IPS-11a (cell line): ENCODE measurements around the gene CHD6.

ENCODE experiments used
- H3K4me3 ChIP-seq: one replicate; pipeline ENCODE4 v1.5.1; 2013; ENCODE audit warnings: low read depth, low read length, control low read depth

The CHD6 gene

GRCh38 chr20:41623625-41624375, 5.6 kb upstream of the CHD6 start:
- no peak overlapping the region for H3K4me3 ChIP-seq

GRCh38 chr20:41622584-41622983, 4.4 kb upstream of the CHD6 start:
- no peak overlapping the region for H3K4me3 ChIP-seq

- H3K4me3 ChIP-seq: no peak overlapping the region
These were observed 3.8 kb upstream of the CHD6 start for GRCh38 chr20:41621971-41622370.

GRCh38 chr20:41621421-41621820, 3.2 kb upstream of the CHD6 start:
- H3K4me3 ChIP-seq: no peak overlapping the region

- H3K4me3 ChIP-seq: peak overlapping the region; percentile 71
These were observed 1.4 kb upstream of the CHD6 start for GRCh38 chr20:41619360-41620100.

GRCh38 chr20:41618807-41619311, 682 bp upstream of the CHD6 start:
- H3K4me3 ChIP-seq: peak overlapping the region; percentile 71

- H3K4me3 ChIP-seq: peak overlapping the region; percentile 72
These were observed 897 bp downstream of the CHD6 start for GRCh38 chr20:41617059-41617901.

- no peak overlapping the region for H3K4me3 ChIP-seq
These were observed 1.9 kb downstream of the CHD6 start for GRCh38 chr20:41616228-41616627.

GRCh38 chr20:41615676-41616075, 2.5 kb downstream of the CHD6 start:
- H3K4me3 ChIP-seq: no peak overlapping the region

GRCh38 chr20:41615110-41615509, 3.1 kb downstream of the CHD6 start:
- no peak overlapping the region for H3K4me3 ChIP-seq

GRCh38 chr20:41613321-41613720, 4.9 kb downstream of the CHD6 start:
- no peak overlapping the region for H3K4me3 ChIP-seq

- no peak overlapping the region for H3K4me3 ChIP-seq
These were observed 8.7 kb downstream of the CHD6 start for GRCh38 chr20:41609474-41609873.

- no peak overlapping the region for H3K4me3 ChIP-seq
These were observed 9.6 kb downstream of the CHD6 start for GRCh38 chr20:41608606-41609005.

- no peak overlapping the region for H3K4me3 ChIP-seq
These were observed 10.4 kb downstream of the CHD6 start for GRCh38 chr20:41607791-41608190.

GRCh38 chr20:41604002-41604401, 14.2 kb downstream of the CHD6 start:
- no peak overlapping the region for H3K4me3 ChIP-seq

GRCh38 chr20:41601742-41602141, 16.4 kb downstream of the CHD6 start:
- no peak overlapping the region for H3K4me3 ChIP-seq

- H3K4me3 ChIP-seq: no peak overlapping the region
These were observed 17.1 kb downstream of the CHD6 start for GRCh38 chr20:41600926-41601631.

- no peak overlapping the region for H3K4me3 ChIP-seq
These were observed 18.5 kb downstream of the CHD6 start for GRCh38 chr20:41599699-41600104.

GRCh38 chr20:41598719-41599118, 19.5 kb downstream of the CHD6 start:
- H3K4me3 ChIP-seq: no peak overlapping the region

GRCh38 chr20:41594514-41595322, 23.5 kb downstream of the CHD6 start:
- no peak overlapping the region for H3K4me3 ChIP-seq
